Measurements from ENCODE around the gene SLAMF7.

SLAMF7 gene

GRCh38 chr1:160733898-160734297 lies 5.1 kb upstream of the SLAMF7 start:
- Histone ChIP-seq H3K27ac (ENCODE audit: poor library complexity, severe bottlenecking) (no peak overlapping the region), H3K4me3 (ENCODE audit: severe bottlenecking) (no peak overlapping the region), H3K27me3 (ENCODE audit: insufficient read depth, poor library complexity, severe bottlenecking) (no peaks in the 10 kb centered on the region), H3K9me3 (ENCODE audit: severe bottlenecking) (no peaks in the 10 kb centered on the region), H3K4me1 (ENCODE audit: insufficient read depth, poor library complexity, severe bottlenecking) (no peaks in the 10 kb centered on the region), H3K36me3 (ENCODE audit: low read depth) (no peaks in the 10 kb centered on the region)
- ATAC-seq (ENCODE audit: low read depth), result no peak
- no peak for DNase-seq (ENCODE audit: low spot score)
- TF ChIP-seq, protein P1, sequence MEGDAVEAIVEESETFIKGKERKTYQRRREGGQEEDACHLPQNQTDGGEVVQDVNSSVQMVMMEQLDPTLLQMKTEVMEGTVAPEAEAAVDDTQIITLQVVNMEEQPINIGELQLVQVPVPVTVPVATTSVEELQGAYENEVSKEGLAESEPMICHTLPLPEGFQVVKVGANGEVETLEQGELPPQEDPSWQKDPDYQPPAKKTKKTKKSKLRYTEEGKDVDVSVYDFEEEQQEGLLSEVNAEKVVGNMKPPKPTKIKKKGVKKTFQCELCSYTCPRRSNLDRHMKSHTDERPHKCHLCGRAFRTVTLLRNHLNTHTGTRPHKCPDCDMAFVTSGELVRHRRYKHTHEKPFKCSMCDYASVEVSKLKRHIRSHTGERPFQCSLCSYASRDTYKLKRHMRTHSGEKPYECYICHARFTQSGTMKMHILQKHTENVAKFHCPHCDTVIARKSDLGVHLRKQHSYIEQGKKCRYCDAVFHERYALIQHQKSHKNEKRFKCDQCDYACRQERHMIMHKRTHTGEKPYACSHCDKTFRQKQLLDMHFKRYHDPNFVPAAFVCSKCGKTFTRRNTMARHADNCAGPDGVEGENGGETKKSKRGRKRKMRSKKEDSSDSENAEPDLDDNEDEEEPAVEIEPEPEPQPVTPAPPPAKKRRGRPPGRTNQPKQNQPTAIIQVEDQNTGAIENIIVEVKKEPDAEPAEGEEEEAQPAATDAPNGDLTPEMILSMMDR (IDR thresholded peaks at IDR 0.05; ENCODE audit: poor library complexity, severe bottlenecking), result no peak

- DNase-seq (ENCODE audit: low spot score) (no peak), ATAC-seq (ENCODE audit: low read depth) (no peak)
- Histone ChIP-seq H3K36me3 (ENCODE audit: low read depth) (no peaks in the 10 kb centered on the region), H3K27ac (ENCODE audit: poor library complexity, severe bottlenecking) (no peak overlapping the region), H3K4me3 (ENCODE audit: severe bottlenecking) (no peak overlapping the region), H3K27me3 (ENCODE audit: insufficient read depth, poor library complexity, severe bottlenecking) (no peaks in the 10 kb centered on the region), H3K9me3 (ENCODE audit: severe bottlenecking) (no peaks in the 10 kb centered on the region), H3K4me1 (ENCODE audit: insufficient read depth, poor library complexity, severe bottlenecking) (no peaks in the 10 kb centered on the region)
- TF ChIP-seq, protein P1 (IDR thresholded peaks at IDR 0.05; ENCODE audit: poor library complexity, severe bottlenecking), result no peak
Observed at GRCh38 chr1:160734301-160734700, 4.7 kb upstream of the SLAMF7 start.

DNA sequence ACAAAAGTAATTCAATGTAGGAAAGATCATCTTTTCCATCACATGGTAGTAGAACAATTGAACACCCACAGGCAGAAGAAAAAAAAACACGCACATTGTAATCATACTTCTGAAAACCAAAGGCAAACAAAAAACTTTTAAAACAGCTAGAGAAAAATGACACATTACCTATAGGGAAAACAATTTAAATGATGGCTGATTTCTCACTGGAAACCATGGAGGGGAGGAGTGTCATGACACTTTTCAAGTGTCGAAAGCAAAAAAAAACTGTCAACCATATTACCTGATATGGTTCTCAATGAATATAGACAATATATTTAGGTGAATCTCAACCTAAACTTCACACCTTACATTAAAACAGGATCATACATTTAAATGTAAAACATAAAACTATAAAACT lies 776 bp upstream of the SLAMF7 start:
- TF ChIP-seq, protein P1 (IDR thresholded peaks at IDR 0.05; ENCODE audit: poor library complexity, severe bottlenecking), result no peak
- Histone ChIP-seq H3K27me3 (ENCODE audit: insufficient read depth, poor library complexity, severe bottlenecking) (no peaks in the 10 kb centered on the region), H3K9me3 (ENCODE audit: severe bottlenecking) (no peaks in the 10 kb centered on the region), H3K4me1 (ENCODE audit: insufficient read depth, poor library complexity, severe bottlenecking) (no peaks in the 10 kb centered on the region), H3K4me3 (ENCODE audit: severe bottlenecking) (no peak overlapping the region), H3K27ac (ENCODE audit: poor library complexity, severe bottlenecking) (no peak overlapping the region), H3K36me3 (ENCODE audit: low read depth) (no peaks in the 10 kb centered on the region)
- ATAC-seq (ENCODE audit: low read depth), result no peak
- DNase-seq (ENCODE audit: low spot score), result no peak

GRCh38 chr1:160740133-160740688 lies 1.2 kb downstream of the SLAMF7 start:
- Histone ChIP-seq H3K4me1 (ENCODE audit: insufficient read depth, poor library complexity, severe bottlenecking) (no peaks in the 10 kb centered on the region), H3K27ac (ENCODE audit: poor library complexity, severe bottlenecking) (no peak overlapping the region), H3K9me3 (ENCODE audit: severe bottlenecking) (no peaks in the 10 kb centered on the region), H3K27me3 (ENCODE audit: insufficient read depth, poor library complexity, severe bottlenecking) (no peaks in the 10 kb centered on the region), H3K4me3 (ENCODE audit: severe bottlenecking) (no peak overlapping the region), H3K36me3 (ENCODE audit: low read depth) (no peaks in the 10 kb centered on the region)
- ATAC-seq (ENCODE audit: low read depth) (no peak), DNase-seq (ENCODE audit: low spot score) (no peak)
- TF ChIP-seq, protein P1 (IDR thresholded peaks at IDR 0.05; ENCODE audit: poor library complexity, severe bottlenecking), result no peak

DNA sequence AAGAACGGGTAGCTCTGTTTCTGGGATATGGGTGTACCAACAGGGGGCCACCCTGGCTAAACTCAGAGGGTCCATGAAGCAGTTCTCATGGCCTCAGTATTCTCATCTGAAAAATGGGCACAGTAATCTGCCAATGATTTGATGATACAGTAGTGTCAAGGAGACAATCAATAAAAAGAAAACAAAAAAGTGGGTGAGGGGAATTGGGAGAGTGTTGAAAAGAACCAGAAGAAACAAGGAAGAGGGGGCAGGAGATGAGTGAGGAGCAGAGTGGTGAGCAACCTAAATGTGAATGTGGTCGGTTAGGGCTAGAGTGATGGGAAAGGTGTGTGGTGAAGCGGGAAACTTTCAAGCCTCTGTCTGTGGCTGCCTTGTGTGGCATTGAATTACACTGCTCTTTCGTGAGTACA lies 2.0 kb downstream of the SLAMF7 start:
- Histone ChIP-seq H3K27ac (ENCODE audit: poor library complexity, severe bottlenecking) (no peak overlapping the region), H3K27me3 (ENCODE audit: insufficient read depth, poor library complexity, severe bottlenecking) (no peaks in the 10 kb centered on the region), H3K4me1 (ENCODE audit: insufficient read depth, poor library complexity, severe bottlenecking) (no peaks in the 10 kb centered on the region), H3K9me3 (ENCODE audit: severe bottlenecking) (no peaks in the 10 kb centered on the region), H3K4me3 (ENCODE audit: severe bottlenecking) (no peak overlapping the region), H3K36me3 (ENCODE audit: low read depth) (no peaks in the 10 kb centered on the region)
- DNase-seq (ENCODE audit: low spot score), result no peak
- ATAC-seq (ENCODE audit: low read depth), result no peak
- TF ChIP-seq, protein P1 (IDR thresholded peaks at IDR 0.05; ENCODE audit: poor library complexity, severe bottlenecking), result no peak

Measured in RWPE2 (cell line).